ENCODE measurements around the gene GOLGA7B. TPM values are rescaled to one million over a fixed set of nuclear protein-coding genes. Genes with fewer than 3 reads are reported as not detected.

Gene GOLGA7B
- total RNA-seq, 4 donors from 2014 or later = 12.0 to 27.9 (median 19.4) TPM

DNA sequence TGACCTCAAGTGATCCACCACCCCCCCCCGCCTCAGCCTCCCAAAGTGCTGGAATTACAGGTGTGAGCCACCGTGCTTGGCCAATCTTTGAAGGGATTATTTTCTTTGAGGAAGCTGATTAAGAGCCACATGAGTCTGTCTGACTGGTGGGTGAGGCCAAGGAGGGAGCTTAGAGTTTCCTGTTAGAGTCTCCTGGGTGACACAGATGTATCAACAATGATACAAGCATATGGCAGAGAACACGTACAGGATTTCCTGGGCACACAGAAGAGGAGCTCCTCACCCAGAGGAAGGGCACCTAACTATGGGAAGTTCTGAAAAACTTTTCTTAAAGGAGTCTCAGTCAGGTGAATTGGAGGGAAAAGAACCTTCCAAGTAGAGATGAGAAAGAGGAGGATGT, 69.4 kb downstream of the GOLGA7B start:
- Histone ChIP-seq H3K4me1 (peaks cover 39% of the 10 kb centered on the region), H3K36me3 (no peaks in the 10 kb centered on the region), H3K4me3 (no peak overlapping the region), H3K9me3 (no peaks in the 10 kb centered on the region), H3K27ac (no peak overlapping the region), H3K27me3 (peaks cover 15% of the 10 kb centered on the region)
- DNase-seq (ENCODE audit: low spot score in 2 of 2) = no peak
- TF ChIP-seq POLR2A (IDR thresholded peaks at IDR 0.05) (no peak), CTCF (IDR thresholded peaks at IDR 0.05) (no peak), EP300 (IDR thresholded peaks at IDR 0.05) (no peak), POLR2AphosphoS5 (IDR thresholded peaks at IDR 0.05) (no peak)
- 6% methylated on average over 2 of the region's 3 CpGs for WGBS

DNA sequence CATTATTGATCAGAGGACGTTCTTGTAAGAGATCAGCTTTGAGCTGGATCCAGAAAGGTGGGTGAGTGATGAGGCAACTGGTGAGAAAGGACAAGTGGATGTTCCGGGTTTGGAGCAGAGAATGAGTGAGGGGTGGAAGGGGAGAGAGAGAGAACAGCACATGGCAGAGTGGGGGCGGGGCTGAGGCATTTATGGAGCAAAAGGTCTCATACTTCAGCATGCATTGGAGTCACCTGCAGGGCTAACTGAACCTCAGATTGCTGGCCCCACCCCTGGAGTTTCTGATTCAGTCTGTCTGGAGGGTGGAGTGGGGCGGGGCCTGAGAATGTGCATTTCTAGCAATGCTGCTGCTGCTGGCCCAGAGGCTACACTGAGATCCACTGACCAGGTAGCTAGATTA, 71.2 kb downstream of the GOLGA7B start:
- WGBS = 57% methylated on average over 4 of the region's 4 CpGs
- no peak for TF ChIP-seq POLR2A (IDR thresholded peaks at IDR 0.05)
- TF ChIP-seq CTCF (IDR thresholded peaks at IDR 0.05) = no peak

More for the DNA sequence above, 71.2 kb downstream of the GOLGA7B start:
- no peaks in the 10 kb centered on the region for H3K36me3 ChIP-seq
- H3K27ac ChIP-seq = no peak overlapping the region
- H3K4me1 ChIP-seq = peaks cover 26% of the 10 kb centered on the region
- DNase-seq (ENCODE audit: low spot score in 2 of 2) = no peak
- H3K4me3 ChIP-seq = no peak overlapping the region
- peaks cover 18% of the 10 kb centered on the region for H3K27me3 ChIP-seq
- no peaks in the 10 kb centered on the region for H3K9me3 ChIP-seq

Other genes with a start within 250 kb of the GOLGA7B start
- gene MORN4, start 216.3 kb upstream of the GOLGA7B start, total RNA-seq = 1 to 10 TPM; 1.3 to 5.6 (median 2.4) TPM
- 10 to 100 TPM; 13.2 to 24.0 (median 20.9) TPM for gene PI4K2A, start 209.2 kb upstream of the GOLGA7B start, total RNA-seq
- 100 to 1,000 TPM; 118 to 178 (median 142) TPM for gene AVPI1, start 162.6 kb upstream of the GOLGA7B start, total RNA-seq
- gene MARVELD1, start 136.1 kb upstream of the GOLGA7B start, total RNA-seq = 10 to 100 TPM; 25.8 to 36.7 (median 31.0) TPM
- gene ZFYVE27, start 112.7 kb upstream of the GOLGA7B start, total RNA-seq = 10 to 100 TPM; 25.8 to 60.5 (median 39.6) TPM
- 1 to 10 TPM in 3 of 4 donors, under 1 TPM in 1; 0.91 to 2.2 (median 1.0) TPM for gene SFRP5, start 77.8 kb upstream of the GOLGA7B start, total RNA-seq
- gene CRTAC1, start 180.8 kb downstream of the GOLGA7B start, total RNA-seq = 1 to 10 TPM; 1.3 to 5.1 (median 2.2) TPM